PC-3 (cell line): ENCODE results near the gene AP3B1. TPM values are rescaled to one million over a fixed set of nuclear protein-coding genes. Genes with fewer than 3 reads are reported as not detected.

Experiments used
- ATAC-seq: fragments of 200-7000 bp; cut with Tn5 transposase; 2 replicates; pipeline ENCODE4 v1.9.1; 2020; ENCODE audit warnings: mild to moderate bottlenecking, moderate library complexity
- BruUV-seq: library from RNA; stranded (reverse); fragments of 400-500 nt; replicated peaks from 2 replicates; lab custom pipeline; 2021; lab: Mats Ljungman, UMichigan
- CTCF ChIA-PET: fragments of 300-600 bp; sonication (Branson Sonifier 250); formaldehyde crosslinking; loops from one replicate; lab custom pipeline; 2022; ENCODE audit warnings: antibody characterized with exemption; lab: Charles Lee
- POLR2A ChIA-PET: fragments of 300-600 bp; sonication (Branson Sonifier 250); formaldehyde crosslinking; loops from one replicate; lab custom pipeline; 2022; ENCODE audit warnings: antibody characterized with exemption; ENCODE audit not compliant: unreplicated experiment; lab: Charles Lee
- DNase-seq: peaks from one replicate; pipeline ENCODE4 v3.0.0-alpha.2; 2015
- H2AFZ ChIP-seq: fragments of 300-600 bp; sonication (generic); 2 replicates; pipeline ENCODE4 v1.6.0; 2016; ENCODE audit warnings: antibody characterized with exemption, low read length
- H3F3A ChIP-seq: fragments of 300-600 bp; sonication (generic); one replicate; pipeline ENCODE4 v1.6.0; 2017; ENCODE audit warnings: antibody characterized with exemption, low read length, control low read depth, mild to moderate bottlenecking; ENCODE audit not compliant: unreplicated experiment
- H3K27ac ChIP-seq: fragments of 300-600 bp; sonication (generic); 2 replicates; pipeline ENCODE4 v1.5.1; 2016; ENCODE audit warnings: mild to moderate bottlenecking, low read length
- H3K27me3 ChIP-seq: fragments of 300-600 bp; sonication (generic); 2 replicates; pipeline ENCODE4 v1.6.1; 2016; ENCODE audit warnings: low read length, mixed read lengths
- H3K36me3 ChIP-seq: fragments of 300-600 bp; sonication (generic); 2 replicates; pipeline ENCODE4 v1.6.1; 2016; ENCODE audit warnings: low read depth, mixed run types, low read length, mixed read lengths
- H3K4me1 ChIP-seq: fragments of 300-600 bp; sonication (generic); 2 replicates; pipeline ENCODE4 v1.5.1; 2016; ENCODE audit warnings: low read length; ENCODE audit not compliant: insufficient read depth
- H3K4me2 ChIP-seq: fragments of 300-600 bp; sonication (generic); 2 replicates; pipeline ENCODE4 v1.6.0; 2016; ENCODE audit warnings: low read length
- H3K4me3 ChIP-seq: fragments of 300-600 bp; sonication (generic); 2 replicates; pipeline ENCODE4 v1.5.1; 2016; ENCODE audit warnings: mild to moderate bottlenecking, low read length, mixed read lengths
- H3K79me2 ChIP-seq: fragments of 300-600 bp; sonication (generic); 2 replicates; pipeline ENCODE4 v1.6.1; 2017; ENCODE audit warnings: low read length, mixed read lengths
- H3K9ac ChIP-seq: fragments of 300-600 bp; sonication (generic); 2 replicates; pipeline ENCODE4 v1.6.0; 2016; ENCODE audit warnings: mild to moderate bottlenecking, low read length
- H3K9me2 ChIP-seq: fragments of 300-600 bp; sonication (generic); replicated peaks from 2 replicates; pipeline ENCODE4 v1.6.1; 2016; ENCODE audit warnings: mixed run types, low read length, mixed read lengths
- H3K9me3 ChIP-seq: fragments of 300-600 bp; sonication (generic); 2 replicates; pipeline ENCODE4 v1.6.1; 2016; ENCODE audit warnings: low read length, mixed read lengths
- H4K20me1 ChIP-seq: fragments of 300-600 bp; sonication (generic); 2 replicates; pipeline ENCODE4 v1.6.1; 2016; ENCODE audit warnings: low read length, mixed read lengths
- EZH2 ChIP-seq: fragments of 300-600 bp; sonication (generic); IDR thresholded peaks from one replicate; pipeline ENCODE4 v1.6.1; 2017; ENCODE audit warnings: antibody characterized with exemption, mild to moderate bottlenecking, low read length; ENCODE audit not compliant: unreplicated experiment
- EZH2phosphoT487 ChIP-seq: fragments of 300-600 bp; sonication (generic); IDR thresholded peaks from 2 replicates; pipeline ENCODE4 v1.6.1; 2018; ENCODE audit warnings: mild to moderate bottlenecking, antibody characterized with exemption, low read length, borderline replicate concordance
- intact Hi-C: fragments of 100-400 bp; cut with micrococcal nuclease; formaldehyde crosslinking; loops from 2 replicates; pipeline ENCODE4 v1.9.0; 2023
- total RNA-seq: library from RNA; depleted of rRNA; stranded (reverse); fragments of >200 nt; gene quantifications from 2 replicates; pipeline ENCODE4 v1.2.3, GENCODE V29; 2014
- TF ChIP-seq, protein P1 (sequence below): fragments of 300-600 bp; sonication (generic); conservative IDR thresholded peaks from 2 replicates; pipeline ENCODE4 v1.5.1; 2017; ENCODE audit warnings: antibody characterized with exemption, low read depth, mild to moderate bottlenecking, low read length

AP3B1 gene
- total RNA-seq, 1 experiment from 2014 or later, result 25.7 TPM

DNA sequence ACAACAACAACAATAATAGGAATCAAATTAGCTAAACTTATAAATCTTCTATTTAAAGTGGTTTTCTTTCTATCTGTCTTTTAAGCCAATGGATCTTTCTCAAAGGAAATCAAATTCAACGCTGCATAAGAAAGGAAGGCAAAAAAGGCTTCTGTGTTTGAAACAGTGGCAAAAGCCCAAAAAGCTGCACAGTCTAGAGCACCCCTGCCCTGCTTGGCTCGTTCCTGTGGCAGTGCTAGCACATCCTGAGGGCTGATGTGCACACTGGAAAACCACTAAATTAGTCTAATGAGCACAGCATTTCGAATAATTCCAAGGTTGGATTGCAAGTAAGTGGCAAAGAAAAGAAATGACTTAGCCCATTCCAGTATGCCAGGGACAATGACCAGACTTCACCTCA is 80.7 kb downstream of the AP3B1 start:
- Histone ChIP-seq H3K4me1 (no peaks in the 10 kb centered on the region), H3K79me2 (no peaks in the 10 kb centered on the region), H2AFZ (no peak overlapping the region), H3K4me3 (no peak overlapping the region), H3K9me3 (no peaks in the 10 kb centered on the region), H3K36me3 (no peaks in the 10 kb centered on the region), H3K27ac (no peak overlapping the region), H3K9me2 (no peaks in the 10 kb centered on the region), H3K27me3 (no peaks in the 10 kb centered on the region), H3K4me2 (no peak overlapping the region), H3F3A (no peaks in the 10 kb centered on the region), H4K20me1 (no peaks in the 10 kb centered on the region), H3K9ac (no peak overlapping the region)
- TF ChIP-seq, protein P1, sequence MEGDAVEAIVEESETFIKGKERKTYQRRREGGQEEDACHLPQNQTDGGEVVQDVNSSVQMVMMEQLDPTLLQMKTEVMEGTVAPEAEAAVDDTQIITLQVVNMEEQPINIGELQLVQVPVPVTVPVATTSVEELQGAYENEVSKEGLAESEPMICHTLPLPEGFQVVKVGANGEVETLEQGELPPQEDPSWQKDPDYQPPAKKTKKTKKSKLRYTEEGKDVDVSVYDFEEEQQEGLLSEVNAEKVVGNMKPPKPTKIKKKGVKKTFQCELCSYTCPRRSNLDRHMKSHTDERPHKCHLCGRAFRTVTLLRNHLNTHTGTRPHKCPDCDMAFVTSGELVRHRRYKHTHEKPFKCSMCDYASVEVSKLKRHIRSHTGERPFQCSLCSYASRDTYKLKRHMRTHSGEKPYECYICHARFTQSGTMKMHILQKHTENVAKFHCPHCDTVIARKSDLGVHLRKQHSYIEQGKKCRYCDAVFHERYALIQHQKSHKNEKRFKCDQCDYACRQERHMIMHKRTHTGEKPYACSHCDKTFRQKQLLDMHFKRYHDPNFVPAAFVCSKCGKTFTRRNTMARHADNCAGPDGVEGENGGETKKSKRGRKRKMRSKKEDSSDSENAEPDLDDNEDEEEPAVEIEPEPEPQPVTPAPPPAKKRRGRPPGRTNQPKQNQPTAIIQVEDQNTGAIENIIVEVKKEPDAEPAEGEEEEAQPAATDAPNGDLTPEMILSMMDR, result no peak
- no peak for TF ChIP-seq EZH2phosphoT487
- intact Hi-C loops, result no loop called here
- ATAC-seq, result no peak
- BruUV-seq, result no TSS peak
- ChIA-PET POLR2A (no interaction called here), CTCF (no interaction called here)
- DNase-seq, result no peak

DNA sequence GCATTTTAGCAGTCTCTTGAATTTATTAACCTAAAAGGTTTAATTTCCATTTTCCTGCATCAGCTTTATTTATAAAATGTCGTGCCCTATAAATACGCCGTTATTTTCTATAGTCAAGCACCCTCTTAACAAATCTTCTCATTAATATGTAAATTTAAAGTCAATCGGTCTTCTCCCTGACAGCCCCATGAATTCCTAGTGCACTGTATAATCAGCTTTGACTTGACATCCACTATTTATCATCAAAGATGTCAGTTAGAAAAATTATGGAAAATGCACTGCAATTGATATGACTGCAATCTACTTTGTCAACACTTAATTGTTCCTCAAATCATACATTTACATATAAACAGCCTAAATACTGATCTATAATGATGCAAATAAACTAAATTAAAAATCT is 83.4 kb downstream of the AP3B1 start:
- POLR2A ChIA-PET, result no interaction called here
- intact Hi-C loops, result no loop called here

DNA sequence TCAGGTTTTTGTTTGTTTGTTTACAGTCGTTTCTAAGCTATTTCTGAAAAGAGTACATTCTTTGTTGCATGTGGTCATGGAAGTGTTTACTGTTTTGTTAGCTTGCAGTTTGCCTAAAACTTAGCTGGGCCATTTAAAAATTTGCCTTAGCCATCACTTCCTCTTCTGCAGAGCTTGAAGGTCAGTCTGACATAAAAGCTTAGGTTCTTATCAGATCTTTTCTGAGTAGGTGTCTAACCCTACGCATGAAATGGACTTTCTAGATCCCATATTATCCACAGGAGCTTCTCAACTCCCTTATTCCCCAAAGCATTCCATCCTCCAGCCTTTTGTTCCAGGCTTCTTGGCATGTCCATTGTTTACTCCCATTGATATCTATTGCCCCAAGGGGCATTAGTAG is 90.3 kb downstream of the AP3B1 start:
- H3K4me3 ChIP-seq, result no peak overlapping the region
- no peak overlapping the region for H2AFZ ChIP-seq
- ChIA-PET POLR2A (no interaction called here), CTCF (no interaction called here)
- BruUV-seq, result no TSS peak
- ATAC-seq (no peak), DNase-seq (no peak)
- no peak overlapping the region for H3K4me2 ChIP-seq
- no peaks in the 10 kb centered on the region for H3K79me2 ChIP-seq
- no peak overlapping the region for H3K27ac ChIP-seq
- no peaks in the 10 kb centered on the region for H3K9me3 ChIP-seq
- no peaks in the 10 kb centered on the region for H4K20me1 ChIP-seq
- H3K9me2 ChIP-seq, result no peaks in the 10 kb centered on the region
- no peak overlapping the region for H3K9ac ChIP-seq
- no peaks in the 10 kb centered on the region for H3K36me3 ChIP-seq
- TF ChIP-seq EZH2 (no peak), EZH2phosphoT487 (no peak)
- TF ChIP-seq, protein P1, result no peak
- intact Hi-C loops, result no loop called here
- no peaks in the 10 kb centered on the region for H3K27me3 ChIP-seq
- H3K4me1 ChIP-seq, result no peaks in the 10 kb centered on the region
- H3F3A ChIP-seq, result no peaks in the 10 kb centered on the region

More for the DNA sequence above, 83.4 kb downstream of the AP3B1 start:
- no peak overlapping the region for H3K9ac ChIP-seq
- no peak overlapping the region for H3K27ac ChIP-seq
- no peak for ATAC-seq
- no peaks in the 10 kb centered on the region for H3K79me2 ChIP-seq
- no peak overlapping the region for H2AFZ ChIP-seq
- H3K9me2 ChIP-seq, result no peaks in the 10 kb centered on the region
- H3K9me3 ChIP-seq, result no peaks in the 10 kb centered on the region
- no peaks in the 10 kb centered on the region for H3K36me3 ChIP-seq
- H3F3A ChIP-seq, result no peaks in the 10 kb centered on the region
- no peak for DNase-seq
- CTCF ChIA-PET, result no interaction called here
- H3K4me2 ChIP-seq, result no peak overlapping the region
- no peaks in the 10 kb centered on the region for H3K4me1 ChIP-seq
- H3K27me3 ChIP-seq, result no peaks in the 10 kb centered on the region
- no peak for TF ChIP-seq EZH2phosphoT487
- no peak for TF ChIP-seq EZH2
- TF ChIP-seq, protein P1, result no peak
- BruUV-seq, result no TSS peak
- no peaks in the 10 kb centered on the region for H4K20me1 ChIP-seq
- H3K4me3 ChIP-seq, result no peak overlapping the region
